HepG2 (cell line): ENCODE results near the gene SAMD4A.

Source experiments
- CTCF ChIP-seq: sonication (generic); formaldehyde crosslinking; IDR thresholded peaks from 2 replicates; pipeline ENCODE4 v1.5.0; 2020; ENCODE audit warnings: mild to moderate bottlenecking, missing genetic modification reagents, moderate library complexity
- E2F5 ChIP-seq: sonication (generic); formaldehyde crosslinking; conservative IDR thresholded peaks from 2 replicates; pipeline ENCODE4 v1.4.0; 2020; ENCODE audit warnings: missing genetic modification reagents
- FOXK2 ChIP-seq: fragments of 450-650 bp; IDR thresholded peaks from 2 replicates; pipeline ENCODE4 v1.6.1; 2016
- POLR2A ChIP-seq, 2 experiments: IDR thresholded peaks; 2 replicates each; pipeline ENCODE4 v1.6.1; 2011; ENCODE audit warnings: low read depth in 2 of 2, low read length in 2 of 2, mild to moderate bottlenecking in 1 of 2, moderate library complexity in 1 of 2; ENCODE audit not compliant: insufficient read depth in 1 of 2
- RAD21 ChIP-seq: fragments of 450-650 bp; formaldehyde crosslinking; IDR thresholded peaks from 2 replicates; pipeline ENCODE4 v1.5.0; 2020; ENCODE audit warnings: mild to moderate bottlenecking
- TEAD3 ChIP-seq: optimal IDR thresholded peaks from 2 replicates; pipeline ENCODE3; 2016; ENCODE audit warnings: borderline replicate concordance
- TFAP4 ChIP-seq: sonication (generic); IDR thresholded peaks from 2 replicates; pipeline ENCODE4 v1.6.1; 2016; ENCODE audit warnings: low read depth, borderline replicate concordance
- ZBTB40 ChIP-seq, 2 experiments: fragments of 450-650 bp in 1 of 2; sonication (generic) in 1 of 2; formaldehyde crosslinking in 1 of 2; IDR thresholded peaks; 2 replicates each; pipeline versions ENCODE4 v1.6.1 to v1.8.0; 2016 to 2022; ENCODE audit warnings: antibody characterized with exemption in 1 of 2, mild to moderate bottlenecking in 1 of 2, missing genetic modification reagents in 1 of 2
- ZFP90 ChIP-seq: sonication (generic); formaldehyde crosslinking; IDR thresholded peaks from 2 replicates; pipeline ENCODE4 v1.8.0; 2022; ENCODE audit warnings: missing genetic modification reagents, mild to moderate bottlenecking, inconsistent platforms, borderline replicate concordance
- ZHX1 ChIP-seq: sonication (generic); formaldehyde crosslinking; IDR thresholded peaks from 2 replicates; pipeline ENCODE4 v1.8.1; 2022; ENCODE audit warnings: low read depth, mild to moderate bottlenecking, missing genetic modification reagents
- ZNF382 ChIP-seq: sonication (generic); formaldehyde crosslinking; IDR thresholded peaks from 2 replicates; pipeline ENCODE4 v1.5.0; 2020; ENCODE audit warnings: missing genetic modification reagents, mild to moderate bottlenecking, borderline replicate concordance
- ZNF740 ChIP-seq: sonication (generic); formaldehyde crosslinking; IDR thresholded peaks from 2 replicates; pipeline ENCODE4 v1.4.0; 2020; ENCODE audit warnings: missing genetic modification reagents

- TF ChIP-seq TFAP4 = no peak
- no peak for TF ChIP-seq ZFP90 (CRISPR knock-in tag)
- no peak for TF ChIP-seq ZBTB40 (IDR thresholded peaks at IDR 0.05)
- TF ChIP-seq ZBTB40 (CRISPR knock-in tag; IDR thresholded peaks at IDR 0.05) = no peak
- TF ChIP-seq ZNF740 (CRISPR knock-in tag) = no peak
- TF ChIP-seq POLR2A (IDR thresholded peaks at IDR 0.05; ENCODE audit: insufficient read depth in 1 of 2, low read depth in 2 of 2, low read length in 2 of 2) = no peak
- no peak for TF ChIP-seq RAD21 (CRISPR knock-in tag)
- TF ChIP-seq TEAD3 (CRISPR knock-in tag) = no peak
- no peak for TF ChIP-seq E2F5 (CRISPR knock-in tag)
- TF ChIP-seq ZHX1 (CRISPR knock-in tag) = no peak
- no peak for TF ChIP-seq ZNF382 (CRISPR knock-in tag)
- TF ChIP-seq FOXK2 = no peak
- no peak for TF ChIP-seq CTCF (CRISPR knock-in tag)
These were observed 193.2 kb downstream of the SAMD4A start for GRCh38 chr14:54759982-54760585.
